Measurements from ENCODE around the gene KBTBD2. TPM values are rescaled to one million over a fixed set of nuclear protein-coding genes. Genes with fewer than 3 reads are reported as not detected.
"Not testable (repeated sequence)": the region's sequence is repeated elsewhere in the genome, so short reads cannot be mapped to it uniquely, and the experiment has no call there.

Gene KBTBD2
- total RNA-seq, 1 donor from 2014 or later, result 15.3 TPM

GRCh38 chr7:32850654-32851053 lies 40.9 kb downstream of the KBTBD2 start:
- not testable (repeated sequence) for ATAC-seq

GRCh38 chr7:32848655-32849054 lies 42.9 kb downstream of the KBTBD2 start:
- not testable (repeated sequence) for ATAC-seq

- ATAC-seq, result peak; percentile 85
Measured at GRCh38 chr7:32846630-32847225, 44.8 kb downstream of the KBTBD2 start.

DNA sequence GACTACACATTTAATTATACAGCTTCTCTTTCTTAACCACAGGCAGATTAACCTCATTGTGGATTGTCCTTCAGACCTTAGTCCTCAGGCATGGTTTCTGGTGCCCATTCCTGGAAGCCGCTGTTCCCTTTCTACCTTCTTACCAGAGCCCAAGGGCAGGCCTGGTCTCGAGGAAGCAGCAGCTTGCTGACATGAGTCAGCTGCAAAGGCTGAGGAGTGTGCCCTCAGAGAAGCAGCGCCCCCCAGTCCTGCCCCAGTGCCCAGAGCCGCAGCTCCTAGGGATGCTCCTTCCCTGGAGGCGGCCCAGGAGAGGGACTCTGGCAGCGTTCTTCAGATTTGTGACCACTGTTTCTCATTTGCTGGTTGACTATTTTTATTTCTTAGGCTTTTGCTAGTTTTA lies 46.8 kb downstream of the KBTBD2 start:
- ATAC-seq, result not testable (repeated sequence)

GRCh38 chr7:32843763-32844162 lies 47.8 kb downstream of the KBTBD2 start:
- not testable (repeated sequence) for ATAC-seq

- ATAC-seq, result not testable (repeated sequence)
Measured at GRCh38 chr7:32839846-32840245, 51.7 kb downstream of the KBTBD2 start.

DNA sequence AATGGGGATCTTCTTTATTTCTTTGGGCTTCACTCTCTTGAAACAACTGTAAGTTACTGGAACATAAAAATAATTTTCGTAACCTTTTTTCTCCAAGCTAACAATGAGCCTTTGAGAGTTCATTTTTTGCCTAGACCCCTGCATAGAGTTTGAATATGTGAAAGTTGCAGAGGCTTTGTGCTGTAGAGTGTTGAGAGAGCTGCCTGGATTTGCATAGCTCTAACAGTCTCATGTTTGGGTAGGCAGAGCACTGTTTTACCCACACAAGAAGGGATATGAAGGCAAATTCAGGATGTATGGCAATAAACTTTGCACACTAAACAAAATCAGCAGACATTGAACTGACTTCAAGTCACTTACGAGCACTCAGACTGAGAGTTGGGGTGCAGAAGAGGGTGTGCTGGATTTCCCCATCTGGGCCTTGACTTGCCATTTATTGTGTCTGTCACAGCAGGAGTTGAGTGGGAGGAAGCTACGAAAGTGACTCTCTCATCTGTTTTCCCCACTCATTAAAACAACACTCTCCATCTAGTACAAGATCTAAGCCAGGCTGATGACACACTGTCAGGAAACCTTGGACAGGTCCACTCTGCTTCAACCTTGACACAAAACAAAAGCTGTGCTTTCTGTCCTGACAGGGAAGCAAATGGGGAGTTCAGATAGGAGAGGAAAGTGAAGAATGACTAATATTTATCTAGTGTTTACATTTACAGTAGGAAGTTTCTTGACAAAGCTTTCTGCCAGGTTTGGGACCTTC lies 62.4 kb downstream of the KBTBD2 start:
- not testable (repeated sequence) for ATAC-seq

Other genes starting within 250 kb of the KBTBD2 start
- gene FKBP9, start 65.7 kb upstream of the KBTBD2 start, total RNA-seq, result 62.9 TPM
- 13.7 TPM for gene NT5C3A, start 171.0 kb upstream of the KBTBD2 start, total RNA-seq
- gene RP9, start 217.6 kb upstream of the KBTBD2 start, total RNA-seq, result 4.8 TPM
- 8.8 TPM for gene BBS9, start 237.8 kb upstream of the KBTBD2 start, total RNA-seq